ENCODE measurements around the gene TMEM185B. TPM values are rescaled to one million over a fixed set of nuclear protein-coding genes. Genes with fewer than 3 reads are reported as not detected.

The TMEM185B gene
- total and polyA plus RNA-seq, 4 donors = 1.8 to 8.5 (median 6.8) TPM

DNA sequence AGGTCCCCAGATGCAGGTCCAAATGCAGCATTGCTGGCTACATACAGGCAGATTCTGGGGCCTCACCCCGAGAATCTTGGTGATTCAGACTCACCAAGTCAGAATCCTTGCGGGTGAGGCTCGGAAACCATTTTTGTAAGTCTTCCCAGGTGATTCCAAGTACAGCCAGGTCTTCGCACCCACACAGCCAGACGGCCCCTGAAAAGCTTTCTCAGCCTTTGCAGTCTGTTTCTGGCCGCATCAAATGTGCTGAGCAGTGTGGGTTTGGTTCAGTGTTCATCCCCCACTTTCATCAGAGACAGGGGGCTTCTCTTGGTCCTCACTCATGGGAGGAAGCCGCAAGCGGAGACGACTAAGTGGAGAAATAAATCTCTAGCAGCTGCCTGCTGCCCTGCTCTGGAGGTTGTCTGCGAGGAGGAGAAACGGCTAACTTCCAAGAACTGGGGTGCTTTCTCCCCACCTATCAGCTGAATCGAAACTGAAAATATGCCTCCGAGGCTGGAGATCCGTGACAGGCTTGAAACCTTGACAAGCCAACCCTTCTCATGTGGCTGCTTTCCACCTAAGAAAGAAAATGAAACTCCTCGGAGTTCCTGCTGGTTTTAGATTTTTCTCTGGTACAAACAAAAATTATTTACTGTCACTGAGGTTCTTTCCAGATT lies 8.9 kb upstream of the TMEM185B start:
- peak overlapping the region in 2 of 3 donors; percentile 27 to 34 for H3K4me3 ChIP-seq (ENCODE audit: low read depth in 1 of 3, low read length in 3 of 3)
- H3K4me1 ChIP-seq (ENCODE audit: control insufficient read depth in 4 of 4, insufficient read depth in 4 of 4, low read length in 3 of 4) = peaks cover 0 to 3% (median under 1%) of the 10 kb centered on the region in 4 donors
- WGBS = 61% methylated on average over 15 of the region's 15 CpGs
- no peak for TF ChIP-seq RAD21 (IDR thresholded peaks at IDR 0.05)
- peak overlapping the region; percentile 49 to 55 for H3K27ac ChIP-seq (ENCODE audit: low read depth in 1 of 2, low read length in 2 of 2)
- no peaks in the 10 kb centered on the region for H3K36me3 ChIP-seq (ENCODE audit: control insufficient read depth in 4 of 4, insufficient read depth in 3 of 4, low read depth in 1 of 4, low read length in 3 of 4)
- no peak for DNase-seq (ENCODE audit: low spot score)
- peak overlapping the region in 1 of 2 donors; percentile 70 for H3K9ac ChIP-seq (ENCODE audit: low read depth in 1 of 2, low read length in 2 of 2)
- no peaks in the 10 kb centered on the region for H3K27me3 ChIP-seq (ENCODE audit: control insufficient read depth in 4 of 4, insufficient read depth in 4 of 4, low read length in 3 of 4)
- no peaks in the 10 kb centered on the region for H3K9me3 ChIP-seq (ENCODE audit: control insufficient read depth in 4 of 4, low read length in 3 of 4)

DNA sequence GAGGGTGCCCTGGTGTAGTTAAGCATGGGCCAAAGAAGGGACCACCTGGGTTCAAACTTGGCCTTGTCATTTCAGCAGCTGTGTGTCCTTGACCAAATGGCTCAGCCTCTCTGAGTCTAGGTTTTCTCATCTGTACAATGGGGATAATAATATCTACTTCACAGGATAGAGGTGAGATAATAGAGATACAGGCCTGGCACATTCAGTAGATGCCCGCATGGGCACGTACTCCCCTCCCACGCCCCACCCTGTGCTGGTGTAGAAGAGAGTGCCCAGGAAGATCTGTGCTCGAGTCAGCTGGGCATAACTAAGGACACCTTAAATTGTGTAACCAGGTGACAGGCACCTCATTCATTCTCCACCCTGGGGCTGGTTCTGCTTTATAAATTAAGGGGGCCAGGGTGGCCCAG lies 8.4 kb upstream of the TMEM185B start:
- DNase-seq (ENCODE audit: low spot score) = no peak
- peak overlapping the region in 1 of 3 donors; percentile 34 for H3K4me3 ChIP-seq (ENCODE audit: low read depth in 1 of 3, low read length in 3 of 3)
- TF ChIP-seq FOXA2 (IDR thresholded peaks at IDR 0.05) = no peak
- no peak for TF ChIP-seq TAF1 (conservative IDR thresholded peaks at IDR 0.05)
- TF ChIP-seq JUND (IDR thresholded peaks at IDR 0.05) = no peak
- TF ChIP-seq NR2F2 (IDR thresholded peaks at IDR 0.05) = no peak
- TF ChIP-seq, protein P1, sequence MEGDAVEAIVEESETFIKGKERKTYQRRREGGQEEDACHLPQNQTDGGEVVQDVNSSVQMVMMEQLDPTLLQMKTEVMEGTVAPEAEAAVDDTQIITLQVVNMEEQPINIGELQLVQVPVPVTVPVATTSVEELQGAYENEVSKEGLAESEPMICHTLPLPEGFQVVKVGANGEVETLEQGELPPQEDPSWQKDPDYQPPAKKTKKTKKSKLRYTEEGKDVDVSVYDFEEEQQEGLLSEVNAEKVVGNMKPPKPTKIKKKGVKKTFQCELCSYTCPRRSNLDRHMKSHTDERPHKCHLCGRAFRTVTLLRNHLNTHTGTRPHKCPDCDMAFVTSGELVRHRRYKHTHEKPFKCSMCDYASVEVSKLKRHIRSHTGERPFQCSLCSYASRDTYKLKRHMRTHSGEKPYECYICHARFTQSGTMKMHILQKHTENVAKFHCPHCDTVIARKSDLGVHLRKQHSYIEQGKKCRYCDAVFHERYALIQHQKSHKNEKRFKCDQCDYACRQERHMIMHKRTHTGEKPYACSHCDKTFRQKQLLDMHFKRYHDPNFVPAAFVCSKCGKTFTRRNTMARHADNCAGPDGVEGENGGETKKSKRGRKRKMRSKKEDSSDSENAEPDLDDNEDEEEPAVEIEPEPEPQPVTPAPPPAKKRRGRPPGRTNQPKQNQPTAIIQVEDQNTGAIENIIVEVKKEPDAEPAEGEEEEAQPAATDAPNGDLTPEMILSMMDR (IDR thresholded peaks at IDR 0.05; ENCODE audit: low read depth, low read length, missing input control) = no peak
- TF ChIP-seq ZBTB33 (IDR thresholded peaks at IDR 0.05) = no peak
- no peak for TF ChIP-seq SP1 (IDR thresholded peaks at IDR 0.05)
- TF ChIP-seq, protein P2, sequence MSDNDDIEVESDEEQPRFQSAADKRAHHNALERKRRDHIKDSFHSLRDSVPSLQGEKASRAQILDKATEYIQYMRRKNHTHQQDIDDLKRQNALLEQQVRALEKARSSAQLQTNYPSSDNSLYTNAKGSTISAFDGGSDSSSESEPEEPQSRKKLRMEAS (IDR thresholded peaks at IDR 0.05) = no peak
- TF ChIP-seq HNF4G (IDR thresholded peaks at IDR 0.05) = no peak
- TF ChIP-seq GABPA (IDR thresholded peaks at IDR 0.05 in 1 of 2, conservative IDR thresholded peaks at IDR 0.05 in 1 of 2) = no peak
- TF ChIP-seq HNF4A (conservative IDR thresholded peaks at IDR 0.05) = no peak
- TF ChIP-seq, protein P3, sequence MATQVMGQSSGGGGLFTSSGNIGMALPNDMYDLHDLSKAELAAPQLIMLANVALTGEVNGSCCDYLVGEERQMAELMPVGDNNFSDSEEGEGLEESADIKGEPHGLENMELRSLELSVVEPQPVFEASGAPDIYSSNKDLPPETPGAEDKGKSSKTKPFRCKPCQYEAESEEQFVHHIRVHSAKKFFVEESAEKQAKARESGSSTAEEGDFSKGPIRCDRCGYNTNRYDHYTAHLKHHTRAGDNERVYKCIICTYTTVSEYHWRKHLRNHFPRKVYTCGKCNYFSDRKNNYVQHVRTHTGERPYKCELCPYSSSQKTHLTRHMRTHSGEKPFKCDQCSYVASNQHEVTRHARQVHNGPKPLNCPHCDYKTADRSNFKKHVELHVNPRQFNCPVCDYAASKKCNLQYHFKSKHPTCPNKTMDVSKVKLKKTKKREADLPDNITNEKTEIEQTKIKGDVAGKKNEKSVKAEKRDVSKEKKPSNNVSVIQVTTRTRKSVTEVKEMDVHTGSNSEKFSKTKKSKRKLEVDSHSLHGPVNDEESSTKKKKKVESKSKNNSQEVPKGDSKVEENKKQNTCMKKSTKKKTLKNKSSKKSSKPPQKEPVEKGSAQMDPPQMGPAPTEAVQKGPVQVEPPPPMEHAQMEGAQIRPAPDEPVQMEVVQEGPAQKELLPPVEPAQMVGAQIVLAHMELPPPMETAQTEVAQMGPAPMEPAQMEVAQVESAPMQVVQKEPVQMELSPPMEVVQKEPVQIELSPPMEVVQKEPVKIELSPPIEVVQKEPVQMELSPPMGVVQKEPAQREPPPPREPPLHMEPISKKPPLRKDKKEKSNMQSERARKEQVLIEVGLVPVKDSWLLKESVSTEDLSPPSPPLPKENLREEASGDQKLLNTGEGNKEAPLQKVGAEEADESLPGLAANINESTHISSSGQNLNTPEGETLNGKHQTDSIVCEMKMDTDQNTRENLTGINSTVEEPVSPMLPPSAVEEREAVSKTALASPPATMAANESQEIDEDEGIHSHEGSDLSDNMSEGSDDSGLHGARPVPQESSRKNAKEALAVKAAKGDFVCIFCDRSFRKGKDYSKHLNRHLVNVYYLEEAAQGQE (IDR thresholded peaks at IDR 0.05) = no peak
- TF ChIP-seq YY1 (IDR thresholded peaks at IDR 0.05) = no peak
- no peak for TF ChIP-seq RAD21 (IDR thresholded peaks at IDR 0.05)
- no peaks in the 10 kb centered on the region for H3K27me3 ChIP-seq (ENCODE audit: control insufficient read depth in 4 of 4, insufficient read depth in 4 of 4, low read length in 3 of 4)
- 78% methylated on average over 4 of the region's 4 CpGs for WGBS
- no peaks in the 10 kb centered on the region for H3K9me3 ChIP-seq (ENCODE audit: control insufficient read depth in 4 of 4, low read length in 3 of 4)
- no peaks in the 10 kb centered on the region for H3K36me3 ChIP-seq (ENCODE audit: control insufficient read depth in 4 of 4, insufficient read depth in 3 of 4, low read depth in 1 of 4, low read length in 3 of 4)
- H3K4me1 ChIP-seq (ENCODE audit: control insufficient read depth in 4 of 4, insufficient read depth in 4 of 4, low read length in 3 of 4) = peaks cover 0 to 3% (median under 1%) of the 10 kb centered on the region in 4 donors
- no peak overlapping the region for H3K9ac ChIP-seq (ENCODE audit: low read depth in 1 of 2, low read length in 2 of 2)
- no peak overlapping the region for H3K27ac ChIP-seq (ENCODE audit: low read depth in 1 of 2, low read length in 2 of 2)

All from liver (tissue), 9 donors.